Stimulated activated CD4-positive, alpha-beta T cell treated with anti-CD3 and anti-CD28 coated beads, Interleukin-1b, Interleukin-23, amount 100 ng/mL, for 1 hour (primary cell): ENCODE data around the gene ECI1.

Experiments used
- DNase-seq, 2 donors: peaks; one replicate each; pipeline ENCODE4 v3.0.0-alpha.2; 2020; ENCODE audit warnings: low read depth in 2 of 2

The ECI1 gene

DNA sequence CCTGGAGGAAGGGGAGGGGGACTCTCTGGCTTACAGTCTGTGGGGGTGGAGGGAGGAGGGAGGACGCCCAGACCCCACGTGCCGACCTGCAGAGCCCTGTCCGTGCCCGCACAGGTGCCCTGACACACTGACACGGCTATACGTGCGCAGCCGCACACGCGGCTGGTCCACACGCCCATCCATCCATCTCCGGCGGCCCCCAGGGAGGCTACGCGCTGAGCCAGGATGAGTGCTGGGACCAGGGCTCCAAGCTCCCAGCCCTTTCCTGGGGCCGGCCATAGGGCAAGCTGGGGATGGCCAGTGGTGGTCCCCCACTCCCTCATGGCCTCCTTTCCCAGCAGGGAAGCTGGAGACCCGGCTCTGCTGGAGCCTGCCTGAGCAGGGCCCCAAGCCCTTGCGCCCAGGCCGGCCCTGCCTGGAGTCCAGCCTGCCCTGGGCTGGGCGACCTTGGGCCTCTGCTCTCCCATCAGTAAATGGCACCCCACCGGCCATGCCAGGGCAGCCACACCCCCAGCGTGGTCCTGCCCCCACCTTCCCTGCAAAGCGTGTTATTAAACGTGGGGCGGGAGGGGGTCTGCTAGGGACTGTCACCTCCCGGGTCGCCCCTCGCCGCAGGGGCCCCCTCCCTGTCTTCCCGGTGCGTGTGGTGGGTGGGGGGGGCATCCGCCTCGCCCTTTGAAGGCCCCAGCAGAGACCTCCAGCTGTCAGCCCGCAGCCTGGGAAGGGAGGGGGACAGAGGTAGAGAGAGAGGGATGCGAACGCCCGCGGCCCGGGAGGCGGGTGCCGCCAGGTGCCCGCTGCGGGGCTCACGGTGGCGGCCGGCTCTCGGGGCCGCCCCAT lies 55.8 kb downstream of the ECI1 start:
- no peak for DNase-seq

DNA sequence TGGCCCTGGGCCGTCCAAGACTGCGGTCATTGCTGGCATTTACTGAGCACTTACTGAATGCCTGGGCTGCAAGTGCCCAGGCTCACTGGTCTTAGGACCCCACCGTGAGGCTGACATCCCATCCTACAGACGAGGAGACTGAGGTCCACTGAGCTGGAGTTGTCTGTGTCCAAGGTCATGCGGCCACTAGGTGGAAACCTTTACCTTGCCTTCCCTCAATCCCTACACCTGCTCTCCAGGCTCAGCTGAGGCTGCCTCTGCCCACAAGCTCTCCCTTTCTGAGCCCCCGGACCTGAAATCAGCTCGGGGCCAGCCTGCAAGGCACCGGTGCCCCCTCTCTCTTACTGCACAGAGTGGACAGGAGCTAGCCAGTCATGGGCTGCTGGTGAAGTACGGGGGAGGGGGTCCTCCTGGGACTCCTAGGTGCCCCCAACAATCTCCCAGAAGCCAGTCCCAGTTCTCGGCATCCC lies 56.5 kb downstream of the ECI1 start:
- no peak for DNase-seq

- DNase-seq: no peak
Observed at GRCh38 chr16:2194166-2194834, 57.1 kb downstream of the ECI1 start.

DNA sequence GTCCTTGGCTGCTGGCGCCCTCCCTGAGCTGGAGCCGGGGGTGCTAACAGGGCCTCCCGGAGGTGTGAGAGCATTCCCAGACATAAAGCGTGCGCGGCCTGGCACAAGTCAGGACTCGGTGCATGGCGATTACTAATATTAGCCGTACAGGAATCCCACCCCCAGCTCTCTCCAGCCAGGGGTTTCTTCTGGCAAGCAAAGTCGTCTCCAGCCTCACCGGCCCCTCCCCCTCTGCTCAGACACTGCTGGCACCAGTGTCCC lies 60.0 kb downstream of the ECI1 start:
- DNase-seq: no peak

GRCh38 chr16:2190659-2191445 lies 60.5 kb downstream of the ECI1 start:
- no peak for DNase-seq

DNA sequence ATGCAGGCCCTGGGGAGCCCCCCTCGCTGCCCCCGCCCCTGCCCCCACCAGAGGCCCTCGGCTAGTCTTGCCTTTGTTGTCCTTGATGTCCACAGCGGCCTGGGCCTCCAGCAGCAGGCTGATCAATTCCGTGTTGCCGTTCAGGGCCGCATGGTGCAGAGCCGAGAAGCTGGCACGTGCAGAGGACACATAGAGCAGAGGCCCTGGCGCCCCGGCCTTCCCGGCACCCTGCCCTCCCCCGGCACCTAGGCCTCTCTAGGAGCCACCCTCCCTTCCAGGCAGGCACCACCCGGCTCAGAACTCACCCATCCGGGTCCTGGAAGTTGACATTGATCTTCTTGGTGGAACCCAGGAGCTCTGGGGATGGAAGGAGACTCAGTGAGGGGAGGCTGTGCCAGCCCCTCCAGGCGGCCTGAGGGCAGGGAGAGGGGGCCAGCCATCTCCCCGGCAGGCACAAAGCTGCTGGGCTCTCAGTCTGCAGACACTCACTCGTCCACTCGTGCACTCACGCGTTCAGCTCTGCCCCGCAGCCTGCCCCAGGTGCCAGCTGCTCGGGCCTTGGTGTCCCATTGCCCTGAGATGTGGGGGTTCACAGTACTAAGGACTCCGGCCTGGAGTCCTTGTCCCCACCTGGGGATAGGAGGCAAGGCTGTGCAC lies 61.3 kb downstream of the ECI1 start:
- no peak for DNase-seq
